ENCODE data around the gene CHRNA7.

CHRNA7 gene

DNA sequence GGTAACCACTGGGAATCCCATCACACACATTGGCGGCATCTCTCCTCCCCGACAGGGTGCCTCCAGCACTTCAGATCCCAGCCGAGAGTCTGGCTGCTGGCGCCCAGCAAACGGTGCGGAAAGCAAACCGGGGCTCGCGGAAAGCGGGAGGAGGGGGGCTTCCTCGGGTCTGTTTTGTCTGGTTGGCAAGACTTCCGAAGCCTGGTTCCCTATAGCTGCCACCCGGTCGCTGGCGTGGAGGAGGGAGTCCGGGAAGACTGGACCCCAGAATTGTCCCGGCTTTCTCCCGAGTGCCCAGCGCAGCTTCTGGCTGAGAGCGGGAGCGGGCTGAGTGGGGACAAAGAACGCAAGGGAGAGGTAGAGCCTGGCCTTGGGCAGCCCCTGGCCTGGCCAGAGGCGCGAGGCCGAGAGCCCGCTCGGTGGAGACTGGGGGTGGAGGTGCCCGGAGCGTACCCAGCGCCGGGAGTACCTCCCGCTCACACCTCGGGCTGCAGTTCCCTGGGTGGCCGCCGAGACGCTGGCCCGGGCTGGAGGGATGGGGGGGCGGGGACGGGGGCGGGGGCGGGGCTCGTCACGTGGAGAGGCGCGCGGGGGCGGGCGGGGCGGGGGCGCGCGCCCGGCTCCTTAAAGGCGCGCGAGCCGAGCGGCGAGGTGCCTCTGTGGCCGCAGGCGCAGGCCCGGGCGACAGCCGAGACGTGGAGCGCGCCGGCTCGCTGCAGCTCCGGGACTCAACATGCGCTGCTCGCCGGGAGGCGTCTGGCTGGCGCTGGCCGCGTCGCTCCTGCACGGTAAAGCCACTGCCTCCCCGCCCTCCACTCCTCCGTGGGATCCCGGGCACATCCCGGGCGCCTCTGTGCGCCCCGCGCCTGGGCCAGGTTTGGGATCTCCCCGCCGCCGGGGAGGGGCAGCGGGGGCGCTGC is at the start of gene CHRNA7:
CHRNA7 (plus strand) TSS at position 654 of the 920 bp plus-strand sequence; CDS start at position 734, 80 bp downstream.
- DNase-seq = no peak

DNA sequence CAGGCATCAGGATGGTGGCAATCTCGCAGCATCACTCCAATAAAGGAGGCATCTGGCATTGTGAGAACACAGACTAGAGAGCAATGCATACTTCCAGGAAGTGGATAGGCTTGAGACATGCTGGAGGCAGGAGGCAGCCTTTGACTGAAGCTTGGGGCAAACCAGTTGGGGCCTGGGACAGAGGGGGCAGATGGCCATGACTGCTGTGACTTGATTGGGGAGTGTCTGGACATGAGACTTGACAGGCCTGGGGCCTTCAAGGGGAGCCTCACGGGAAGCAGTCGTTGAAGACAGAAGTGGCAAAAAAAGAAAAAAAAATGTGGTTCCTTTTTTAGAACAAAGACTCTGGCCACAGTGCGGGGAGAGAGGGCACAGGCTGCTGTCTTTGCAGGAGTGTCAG is 44.7 kb upstream of the CHRNA7 start:
- no peak for DNase-seq

GRCh38 chr15:31993062-31993461 is 37.3 kb upstream of the CHRNA7 start:
- DNase-seq = no peak

- no peak for DNase-seq
Measured at GRCh38 chr15:31997711-31998110, 32.6 kb upstream of the CHRNA7 start.

DNA sequence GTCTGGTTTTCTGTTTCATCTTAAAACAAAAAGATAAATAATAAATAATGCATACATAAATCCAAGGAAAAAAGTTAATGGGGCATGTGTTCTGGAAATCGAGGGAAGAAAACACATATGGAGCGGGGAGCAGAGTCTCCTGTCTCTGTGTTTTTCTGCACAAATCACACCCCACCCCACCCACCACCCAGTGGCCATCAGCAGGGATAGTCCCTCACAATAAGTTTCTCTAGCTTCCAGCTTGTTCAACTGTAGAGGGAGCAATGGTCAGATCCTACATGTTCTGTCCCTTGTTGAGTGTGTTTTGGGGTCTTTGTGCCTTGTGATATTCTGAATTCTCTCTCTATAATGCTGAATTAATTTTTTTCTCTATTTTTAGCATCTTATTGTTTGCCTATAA is 26.8 kb upstream of the CHRNA7 start:
- DNase-seq = no peak

GRCh38 chr15:32004249-32004648 is 26.1 kb upstream of the CHRNA7 start:
- DNase-seq = no peak

DNA sequence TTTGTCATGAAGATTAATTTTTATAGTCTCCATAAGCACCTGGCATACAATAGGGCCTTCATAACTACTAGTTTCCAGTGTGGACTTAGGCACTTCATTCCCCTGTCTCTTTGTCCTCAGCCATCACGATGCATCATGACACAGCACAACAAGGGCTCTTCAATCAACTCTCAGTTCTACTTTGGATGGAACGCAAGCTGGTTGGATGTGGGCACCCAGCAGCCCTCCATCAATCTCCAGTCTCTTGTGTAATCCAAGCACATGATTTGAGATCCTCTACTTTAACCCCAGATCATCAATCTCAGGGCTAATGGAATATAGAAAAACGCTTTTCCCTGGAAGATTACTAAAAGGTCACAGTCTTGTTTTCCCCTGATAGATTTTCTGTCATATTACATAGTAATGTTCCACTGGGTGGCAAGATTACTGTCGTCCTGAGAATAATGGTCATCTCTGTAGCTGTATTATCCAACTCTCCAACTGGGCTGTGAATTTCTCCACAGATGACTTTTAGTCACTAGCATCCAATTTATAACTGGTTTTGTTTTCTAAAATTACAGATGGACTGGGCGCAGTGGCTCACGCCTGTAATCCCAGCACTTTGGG is 22.9 kb upstream of the CHRNA7 start:
- no peak for DNase-seq

DNA sequence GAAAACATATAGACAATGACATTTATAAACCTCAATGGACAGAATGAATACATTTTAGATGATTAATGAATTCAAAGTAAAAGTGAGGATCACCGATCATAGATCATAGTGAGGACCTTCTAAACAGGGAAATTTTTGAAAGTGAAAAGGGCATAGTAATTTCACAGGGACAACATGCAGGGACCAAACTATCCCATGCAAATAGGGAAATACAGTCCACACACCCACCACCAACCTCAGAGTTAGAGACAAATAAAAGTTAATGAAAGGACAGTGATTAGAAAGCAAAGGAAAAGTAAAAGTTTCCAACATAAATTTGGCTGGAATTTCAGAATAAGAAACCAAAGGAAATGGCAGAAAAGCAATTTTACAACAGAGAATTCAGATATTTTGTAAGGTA is 15.4 kb upstream of the CHRNA7 start:
- DNase-seq = no peak

- no peak for DNase-seq
Measured at GRCh38 chr15:32020156-32020555, 10.2 kb upstream of the CHRNA7 start.

DNA sequence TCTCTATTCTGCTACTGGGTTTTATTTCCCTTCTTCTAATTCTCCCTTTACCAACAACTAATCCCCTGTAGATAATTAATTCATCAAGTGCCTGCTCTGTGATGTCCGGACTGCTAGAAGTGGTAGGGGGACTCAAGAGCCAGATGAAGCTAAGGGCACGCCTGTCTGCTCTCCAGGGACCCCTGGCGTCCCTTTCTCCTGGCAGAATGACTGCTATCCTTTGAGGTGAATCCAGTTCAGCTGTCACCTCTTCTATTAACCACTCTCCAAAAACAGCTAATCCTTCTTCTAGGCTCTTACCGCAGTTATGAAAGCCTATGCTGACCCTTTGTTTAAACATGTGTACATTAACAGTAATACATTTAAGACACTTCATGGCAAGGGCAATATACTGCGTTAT is 1.4 kb upstream of the CHRNA7 start:
- no peak for DNase-seq

GRCh38 chr15:32029409-32029861 is 880 bp upstream of the CHRNA7 start:
- DNase-seq = no peak

DNA sequence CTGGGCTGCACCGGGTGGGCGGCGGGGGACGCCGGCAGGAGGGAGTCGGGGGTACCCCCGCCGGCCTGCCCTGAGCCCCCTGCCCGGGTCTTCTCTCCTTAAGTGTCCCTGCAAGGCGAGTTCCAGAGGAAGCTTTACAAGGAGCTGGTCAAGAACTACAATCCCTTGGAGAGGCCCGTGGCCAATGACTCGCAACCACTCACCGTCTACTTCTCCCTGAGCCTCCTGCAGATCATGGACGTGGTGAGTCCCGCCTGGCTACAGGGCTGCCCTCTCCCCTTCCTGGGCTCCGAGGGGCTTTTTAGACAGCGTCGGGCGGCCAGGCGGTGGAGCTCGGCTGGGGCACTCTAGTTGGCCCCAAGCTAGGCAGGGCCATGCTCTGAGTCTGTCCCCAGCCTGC is 480 bp downstream of the CHRNA7 start:
- DNase-seq = no peak

DNA sequence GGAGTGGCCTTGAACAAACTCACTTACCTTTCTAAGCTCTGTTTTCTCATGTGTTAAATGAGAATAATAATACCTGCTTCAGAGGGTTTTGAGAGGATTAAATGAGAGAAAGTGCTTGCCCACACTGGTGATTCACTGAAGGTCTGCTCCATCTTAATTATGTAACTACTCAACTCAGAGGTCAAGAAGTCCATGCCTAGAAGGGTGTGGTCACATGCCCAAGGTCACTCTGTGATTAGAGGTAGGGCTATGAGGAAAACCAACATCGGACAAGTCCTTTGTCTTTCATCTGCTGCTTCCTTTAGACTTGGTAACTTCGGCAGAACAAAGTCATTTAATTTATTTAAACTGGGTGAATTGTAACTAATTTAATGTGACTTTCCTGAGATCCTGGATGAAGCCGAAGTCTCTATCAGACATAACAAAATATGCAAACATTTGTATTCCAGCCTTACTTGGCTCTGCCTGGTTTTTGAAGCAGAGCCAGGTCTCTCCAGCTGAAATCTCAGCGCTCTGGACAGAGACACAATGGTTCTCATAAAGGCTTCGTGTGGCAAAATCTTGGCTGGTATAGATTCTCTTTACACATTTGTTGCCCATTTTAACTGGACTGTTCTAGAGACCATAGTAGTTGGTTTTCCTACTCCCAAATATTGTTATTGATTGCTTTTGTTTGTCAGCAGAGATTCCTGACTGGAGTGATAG is 3.0 kb downstream of the CHRNA7 start:
- no peak for DNase-seq

DNA sequence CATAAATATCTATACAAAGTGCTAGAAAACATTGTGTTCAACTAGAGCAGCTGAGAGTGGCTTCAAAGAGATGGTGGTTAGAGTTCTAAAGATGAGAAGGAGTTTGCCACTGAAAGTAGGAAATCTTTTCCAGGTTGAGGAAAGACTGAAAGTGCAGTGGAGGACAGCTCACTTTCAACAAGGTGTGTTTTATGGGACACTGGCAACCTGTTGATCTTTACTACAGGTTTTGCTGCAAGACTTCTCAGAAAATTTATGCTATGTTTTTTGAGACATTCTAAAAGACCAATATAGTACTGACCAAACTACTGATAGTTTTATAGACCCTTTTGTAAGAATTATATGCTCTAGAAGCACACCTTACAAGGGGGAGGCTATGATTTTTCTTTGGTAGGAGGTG is 3.8 kb downstream of the CHRNA7 start:
- no peak for DNase-seq

DNA sequence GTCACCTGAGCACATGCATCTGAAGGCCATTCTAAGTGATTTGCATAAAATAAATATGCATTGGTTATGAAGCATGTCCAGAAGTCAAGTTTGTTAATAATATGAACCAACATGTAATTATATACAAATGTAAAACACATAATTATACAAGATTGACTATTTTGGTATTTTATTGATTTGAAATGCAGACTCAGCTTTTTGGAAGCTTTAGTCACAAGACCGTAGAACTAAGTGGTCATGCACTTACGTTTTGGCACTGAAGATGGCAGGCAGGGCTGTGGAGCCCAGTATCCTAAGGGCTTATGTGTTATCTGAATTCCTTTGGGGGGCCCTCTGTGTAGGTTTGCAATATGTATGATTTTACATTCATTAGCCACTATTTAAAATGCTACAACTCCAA is 5.0 kb downstream of the CHRNA7 start:
- no peak for DNase-seq

GRCh38 chr15:32036971-32037370 is 6.7 kb downstream of the CHRNA7 start:
- no peak for DNase-seq

- no peak for DNase-seq
Measured at GRCh38 chr15:32041294-32041693, 11.0 kb downstream of the CHRNA7 start.

GRCh38 chr15:32042269-32042972 is 12.1 kb downstream of the CHRNA7 start:
- DNase-seq = no peak

GRCh38 chr15:32053719-32054118 is 23.4 kb downstream of the CHRNA7 start:
- DNase-seq = no peak

- no peak for DNase-seq
Measured at GRCh38 chr15:32057876-32058425, 27.6 kb downstream of the CHRNA7 start.

DNA sequence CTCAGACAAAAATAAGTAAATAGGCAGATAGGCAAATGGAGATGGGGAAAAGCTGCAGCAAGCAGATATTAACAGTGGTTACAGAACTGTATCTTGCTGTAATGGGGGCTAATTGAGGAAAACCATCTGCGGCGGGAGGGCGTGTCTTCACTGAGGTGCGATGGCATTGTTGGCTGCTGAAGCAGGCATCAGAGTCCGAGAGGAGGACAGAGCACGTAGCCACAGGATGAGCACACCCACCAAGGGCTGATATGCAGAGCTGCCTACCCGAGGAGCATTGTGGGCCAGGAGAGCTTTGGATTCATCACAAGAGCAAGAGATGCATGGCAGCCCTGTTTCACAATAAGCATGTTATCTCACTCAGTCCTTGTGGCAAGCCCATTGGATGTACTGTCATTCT is 30.4 kb downstream of the CHRNA7 start:
- no peak for DNase-seq

GRCh38 chr15:32067115-32067514 is 36.8 kb downstream of the CHRNA7 start:
- DNase-seq = no peak

GRCh38 chr15:32089851-32090359 is 59.6 kb downstream of the CHRNA7 start:
- DNase-seq = no peak

Measured in HCEC 1CT (cell line).